GM12878 (cell line): Measurements from ENCODE around the gene PYM1. TPM values are rescaled to one million over a fixed set of nuclear protein-coding genes. Genes with fewer than 3 reads are reported as not detected.

Experiments used
- ATAC-seq: fragments of 200-7000 bp; cut with Tn5 transposase; 3 replicates; pipeline ENCODE4 v1.9.1; 2020; ENCODE audit warnings: mild to moderate bottlenecking, moderate library complexity
- BruUV-seq: library from RNA; stranded (reverse); fragments of 400-500 nt; replicated peaks from 2 replicates; lab custom pipeline; 2021; lab: Mats Ljungman, UMichigan
- CTCF ChIA-PET: fragments of 300-600 bp; sonication (Branson Sonifier 250); formaldehyde crosslinking; extraction: SDS; loops from one replicate; lab custom pipeline; 2021; ENCODE audit warnings: inconsistent platforms; lab: Yijun Ruan, JAX
- POLR2A ChIA-PET: fragments of 350-600 bp; formaldehyde crosslinking; extraction: SDS; loops from one replicate; lab custom pipeline; 2021; ENCODE audit warnings: inconsistent platforms; lab: Charles Lee
- RAD21 ChIA-PET: fragments of 300-600 bp; sonication (Branson Sonifier 250); formaldehyde crosslinking; loops from one replicate; lab custom pipeline; 2023; ENCODE audit warnings: antibody characterized with exemption; ENCODE audit not compliant: unreplicated experiment; lab: Charles Lee
- SMC1A ChIA-PET: fragments of 300-600 bp; sonication (Branson Sonifier 250); formaldehyde crosslinking; loops from one replicate; lab custom pipeline; 2023; ENCODE audit not compliant: unreplicated experiment, uncharacterized antibody; lab: Charles Lee
- DNase-seq: peaks from one replicate; pipeline ENCODE4 v3.0.0-alpha.2; 2011; ENCODE audit warnings: low read depth, low spot score
- FAIRE-seq: peaks from 3 replicates; lab custom pipeline; 2011; peaks lifted over from hg19 to GRCh38; lab: Jason Lieb, UNC
- H2AFZ ChIP-seq: 2 replicates; pipeline ENCODE4 v1.6.0; 2011; ENCODE audit warnings: low read depth, low read length, control low read depth; ENCODE audit not compliant: control insufficient read depth
- H3K27ac ChIP-seq: 2 replicates; pipeline ENCODE4 v1.5.1; 2011; ENCODE audit warnings: control low read depth; ENCODE audit not compliant: control insufficient read depth, insufficient read depth
- H3K27me3 ChIP-seq, 2 experiments: replicated peaks in 1 of 2; 2 replicates each; pipeline versions ENCODE4 v1.6.0 to v1.6.1; 2011; ENCODE audit warnings: low read length in 1 of 2; ENCODE audit not compliant: control insufficient read depth in 2 of 2, insufficient read depth in 2 of 2
- H3K36me3 ChIP-seq, 2 experiments: 2 replicates each; pipeline ENCODE4 v1.5.1; 2011; ENCODE audit warnings: low read length in 1 of 2; ENCODE audit not compliant: control insufficient read depth in 2 of 2, insufficient read depth in 2 of 2
- H3K4me1 ChIP-seq: 2 replicates; pipeline ENCODE4 v1.6.1; 2011; ENCODE audit warnings: mild to moderate bottlenecking, low read length, moderate library complexity, mixed read lengths; ENCODE audit not compliant: control insufficient read depth, insufficient read depth
- H3K4me2 ChIP-seq: 2 replicates; pipeline ENCODE4 v1.6.0; 2011; ENCODE audit warnings: control low read depth; ENCODE audit not compliant: control insufficient read depth, insufficient read depth
- H3K4me3 ChIP-seq: fragments of 200-600 bp; sonication (generic); 2 replicates; pipeline ENCODE4 v1.5.1; 2016
- H3K79me2 ChIP-seq: 2 replicates; pipeline ENCODE4 v1.6.0; 2011; ENCODE audit warnings: low read length; ENCODE audit not compliant: control insufficient read depth, insufficient read depth
- H3K9ac ChIP-seq: 2 replicates; pipeline ENCODE4 v1.8.0; 2011; ENCODE audit warnings: low read length, control low read depth, mixed read lengths; ENCODE audit not compliant: control insufficient read depth, insufficient read depth
- H3K9me3 ChIP-seq: replicated peaks from 3 replicates; pipeline ENCODE4 v1.5.1; 2011; ENCODE audit warnings: mild to moderate bottlenecking, low read length; ENCODE audit not compliant: control insufficient read depth, insufficient read depth
- H4K20me1 ChIP-seq: 2 replicates; pipeline ENCODE4 v1.6.0; 2011; ENCODE audit not compliant: control insufficient read depth, insufficient read depth
- EP300 ChIP-seq, 2 experiments: fragments of 150-350 bp in 1 of 2; IDR thresholded peaks; 2 replicates each; pipeline ENCODE4 v1.6.1; 2011 to 2012; ENCODE audit warnings: low read depth in 2 of 2, low read length in 2 of 2, borderline replicate concordance in 1 of 2, improper control_type of control experiment in 1 of 2, inconsistent platforms in 1 of 2; ENCODE audit not compliant: control insufficient read depth in 1 of 2
- GATAD2B ChIP-seq: fragments of 450-650 bp; conservative IDR thresholded peaks from 2 replicates; pipeline ENCODE4 v1.6.1; 2017; ENCODE audit warnings: low read depth, mild to moderate bottlenecking, moderate library complexity
- NFIC ChIP-seq: IDR thresholded peaks from 2 replicates; pipeline ENCODE4 v1.6.1; 2012; ENCODE audit warnings: low read depth, mild to moderate bottlenecking, inconsistent platforms, low read length, moderate library complexity
- NFXL1 ChIP-seq: fragments of 450-650 bp; IDR thresholded peaks from 2 replicates; pipeline ENCODE4 v1.6.1; 2017; ENCODE audit warnings: antibody characterized with exemption, mild to moderate bottlenecking, borderline replicate concordance
- RCOR1 ChIP-seq: conservative IDR thresholded peaks from 2 replicates; pipeline ENCODE4 v1.6.1; 2012; ENCODE audit warnings: low read depth, low read length, improper control_type of control experiment
- SPI1 ChIP-seq: IDR thresholded peaks from 2 replicates; pipeline ENCODE4 v1.6.1; 2011; ENCODE audit warnings: low read depth, mild to moderate bottlenecking, low read length, moderate library complexity, borderline replicate concordance; ENCODE audit not compliant: insufficient read depth
- WRNIP1 ChIP-seq: IDR thresholded peaks from 2 replicates; pipeline ENCODE4 v1.6.1; 2011; ENCODE audit warnings: low read depth, low read length, improper control_type of control experiment, borderline replicate concordance
- ZNF274 ChIP-seq: IDR thresholded peaks from one replicate; pipeline ENCODE4 v1.8.0; 2011; ENCODE audit not compliant: insufficient read length, insufficient read depth
- in situ Hi-C: fragments of 300-500 bp; cut with MboI; formaldehyde crosslinking; loops from 9 replicates; pipeline ENCODE4 v1.14.3; 2018; ENCODE audit warnings: mixed read lengths
- intact Hi-C: fragments of 100-400 bp; cut with micrococcal nuclease; formaldehyde crosslinking; loops from one replicate; pipeline ENCODE4 v1.14.2; 2022; ENCODE audit not compliant: unreplicated experiment
- polyA plus RNA-seq, 11 experiments: library from polyadenylated mRNA; depleted of rRNA in 4 of 11; unstranded in 6 of 11; stranded (reverse) in 5 of 11; fragments of >200 nt; fragmentation: Nextera tagmentation in 4 of 11; fragmentation: Illumina TruSeq in 1 of 11; extraction: Ambion mirVana in 4 of 11; extraction: Trizol in 1 of 11; gene quantifications; 1 replicate in 1 of 11; 2 replicates in 10 of 11; pipeline versions ENCODE4 v1.2.1 to v1.2.3, GENCODE V29; 2011 to 2016; ENCODE audit warnings: inconsistent platforms in 2 of 11, missing spikeins in 2 of 11, low read depth in 1 of 11
- total RNA-seq, 4 experiments: library from RNA; depleted of rRNA in 3 of 4; stranded (reverse); fragments of >200 nt in 3 of 4; fragmentation: Illumina TruSeq in 1 of 4; extraction: Trizol in 1 of 4; gene quantifications; 2 replicates each; pipeline versions ENCODE4 v1.2.1 to v1.2.3, GENCODE V29; 2013 to 2021
- TF ChIP-seq, protein P1 (sequence below): IDR thresholded peaks from 2 replicates; pipeline ENCODE4 v1.6.1; 2012; ENCODE audit warnings: improper control_type of control experiment, low read depth, low read length; ENCODE audit not compliant: insufficient replicate concordance
- TF ChIP-seq, protein P2 (sequence below): IDR thresholded peaks from 2 replicates; pipeline ENCODE4 v1.6.1; 2011; ENCODE audit warnings: borderline replicate concordance, low read depth, mild to moderate bottlenecking, moderate library complexity, low read length; ENCODE audit not compliant: insufficient read depth, poor library complexity, severe bottlenecking
- TF ChIP-seq, protein P3 (sequence below): IDR thresholded peaks from 2 replicates; pipeline ENCODE4 v1.6.1; 2012; ENCODE audit warnings: low read depth, low read length, improper control_type of control experiment
- TF ChIP-seq, protein P4 (sequence below): IDR thresholded peaks from 2 replicates; pipeline ENCODE4 v1.6.1; 2011; ENCODE audit warnings: low read depth, low read length, improper control_type of control experiment, borderline replicate concordance

Gene PYM1
- total and polyA plus RNA-seq, 10 of the 15 experiments (the other 5 are each of a cell fraction or from before 2014, with no cell fraction given): 33.9 to 93.4 (median 55.8) TPM

DNA sequence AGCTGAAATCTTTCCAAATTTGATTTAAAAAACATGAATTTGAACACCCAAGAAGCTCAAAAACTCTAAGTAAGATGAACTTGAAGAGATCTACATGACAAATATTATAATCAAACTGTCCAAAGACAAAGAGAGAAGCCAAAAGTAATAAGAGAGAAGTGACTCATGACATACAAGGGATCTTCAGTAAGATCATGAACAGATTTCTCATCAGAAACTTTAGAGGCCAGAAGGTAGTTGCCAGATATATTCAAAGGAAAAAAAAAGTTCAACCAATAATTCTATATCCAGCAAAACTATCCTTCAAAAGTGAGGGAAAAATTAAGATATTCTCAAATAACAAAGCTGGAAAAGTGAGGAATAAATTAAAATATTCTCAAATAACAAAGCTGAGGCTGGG, 49.9 kb downstream of the PYM1 start:
- SMC1A ChIA-PET: no interaction called here
- Histone ChIP-seq H3K4me1 (no peaks in the 10 kb centered on the region), H3K27me3 (no peaks in the 10 kb centered on the region), H3K36me3 (no peaks in the 10 kb centered on the region), H3K4me2 (no peak overlapping the region), H3K9me3 (no peaks in the 10 kb centered on the region; the same call in none of the 3 replicates), H3K9ac (no peak overlapping the region), H3K4me3 (no peak overlapping the region), H3K27ac (no peak overlapping the region), H3K79me2 (no peaks in the 10 kb centered on the region), H4K20me1 (no peaks in the 10 kb centered on the region), H2AFZ (no peak overlapping the region)
- no TSS peak for BruUV-seq
- TF ChIP-seq WRNIP1: no peak
- TF ChIP-seq, protein P1, sequence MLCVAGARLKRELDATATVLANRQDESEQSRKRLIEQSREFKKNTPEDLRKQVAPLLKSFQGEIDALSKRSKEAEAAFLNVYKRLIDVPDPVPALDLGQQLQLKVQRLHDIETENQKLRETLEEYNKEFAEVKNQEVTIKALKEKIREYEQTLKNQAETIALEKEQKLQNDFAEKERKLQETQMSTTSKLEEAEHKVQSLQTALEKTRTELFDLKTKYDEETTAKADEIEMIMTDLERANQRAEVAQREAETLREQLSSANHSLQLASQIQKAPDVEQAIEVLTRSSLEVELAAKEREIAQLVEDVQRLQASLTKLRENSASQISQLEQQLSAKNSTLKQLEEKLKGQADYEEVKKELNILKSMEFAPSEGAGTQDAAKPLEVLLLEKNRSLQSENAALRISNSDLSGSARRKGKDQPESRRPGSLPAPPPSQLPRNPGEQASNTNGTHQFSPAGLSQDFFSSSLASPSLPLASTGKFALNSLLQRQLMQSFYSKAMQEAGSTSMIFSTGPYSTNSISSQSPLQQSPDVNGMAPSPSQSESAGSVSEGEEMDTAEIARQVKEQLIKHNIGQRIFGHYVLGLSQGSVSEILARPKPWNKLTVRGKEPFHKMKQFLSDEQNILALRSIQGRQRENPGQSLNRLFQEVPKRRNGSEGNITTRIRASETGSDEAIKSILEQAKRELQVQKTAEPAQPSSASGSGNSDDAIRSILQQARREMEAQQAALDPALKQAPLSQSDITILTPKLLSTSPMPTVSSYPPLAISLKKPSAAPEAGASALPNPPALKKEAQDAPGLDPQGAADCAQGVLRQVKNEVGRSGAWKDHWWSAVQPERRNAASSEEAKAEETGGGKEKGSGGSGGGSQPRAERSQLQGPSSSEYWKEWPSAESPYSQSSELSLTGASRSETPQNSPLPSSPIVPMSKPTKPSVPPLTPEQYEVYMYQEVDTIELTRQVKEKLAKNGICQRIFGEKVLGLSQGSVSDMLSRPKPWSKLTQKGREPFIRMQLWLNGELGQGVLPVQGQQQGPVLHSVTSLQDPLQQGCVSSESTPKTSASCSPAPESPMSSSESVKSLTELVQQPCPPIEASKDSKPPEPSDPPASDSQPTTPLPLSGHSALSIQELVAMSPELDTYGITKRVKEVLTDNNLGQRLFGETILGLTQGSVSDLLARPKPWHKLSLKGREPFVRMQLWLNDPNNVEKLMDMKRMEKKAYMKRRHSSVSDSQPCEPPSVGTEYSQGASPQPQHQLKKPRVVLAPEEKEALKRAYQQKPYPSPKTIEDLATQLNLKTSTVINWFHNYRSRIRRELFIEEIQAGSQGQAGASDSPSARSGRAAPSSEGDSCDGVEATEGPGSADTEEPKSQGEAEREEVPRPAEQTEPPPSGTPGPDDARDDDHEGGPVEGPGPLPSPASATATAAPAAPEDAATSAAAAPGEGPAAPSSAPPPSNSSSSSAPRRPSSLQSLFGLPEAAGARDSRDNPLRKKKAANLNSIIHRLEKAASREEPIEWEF: no peak
- TF ChIP-seq EP300 (IDR thresholded peaks at IDR 0.05; ENCODE audit: borderline replicate concordance in 1 of 2, control insufficient read depth in 1 of 2, low read depth in 2 of 2, low read length in 2 of 2): no peak
- no peak for TF ChIP-seq NFXL1
- TF ChIP-seq ZNF274: no peak
- TF ChIP-seq, protein P2, sequence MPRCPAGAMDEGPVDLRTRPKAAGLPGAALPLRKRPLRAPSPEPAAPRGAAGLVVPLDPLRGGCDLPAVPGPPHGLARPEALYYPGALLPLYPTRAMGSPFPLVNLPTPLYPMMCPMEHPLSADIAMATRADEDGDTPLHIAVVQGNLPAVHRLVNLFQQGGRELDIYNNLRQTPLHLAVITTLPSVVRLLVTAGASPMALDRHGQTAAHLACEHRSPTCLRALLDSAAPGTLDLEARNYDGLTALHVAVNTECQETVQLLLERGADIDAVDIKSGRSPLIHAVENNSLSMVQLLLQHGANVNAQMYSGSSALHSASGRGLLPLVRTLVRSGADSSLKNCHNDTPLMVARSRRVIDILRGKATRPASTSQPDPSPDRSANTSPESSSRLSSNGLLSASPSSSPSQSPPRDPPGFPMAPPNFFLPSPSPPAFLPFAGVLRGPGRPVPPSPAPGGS: no peak
- no peak for TF ChIP-seq SPI1
- no peak for TF ChIP-seq NFIC
- no peak for TF ChIP-seq RCOR1
- TF ChIP-seq, protein P3, sequence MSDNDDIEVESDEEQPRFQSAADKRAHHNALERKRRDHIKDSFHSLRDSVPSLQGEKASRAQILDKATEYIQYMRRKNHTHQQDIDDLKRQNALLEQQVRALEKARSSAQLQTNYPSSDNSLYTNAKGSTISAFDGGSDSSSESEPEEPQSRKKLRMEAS: no peak
- TF ChIP-seq, protein P4, sequence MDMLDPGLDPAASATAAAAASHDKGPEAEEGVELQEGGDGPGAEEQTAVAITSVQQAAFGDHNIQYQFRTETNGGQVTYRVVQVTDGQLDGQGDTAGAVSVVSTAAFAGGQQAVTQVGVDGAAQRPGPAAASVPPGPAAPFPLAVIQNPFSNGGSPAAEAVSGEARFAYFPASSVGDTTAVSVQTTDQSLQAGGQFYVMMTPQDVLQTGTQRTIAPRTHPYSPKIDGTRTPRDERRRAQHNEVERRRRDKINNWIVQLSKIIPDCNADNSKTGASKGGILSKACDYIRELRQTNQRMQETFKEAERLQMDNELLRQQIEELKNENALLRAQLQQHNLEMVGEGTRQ: no peak
- no peak for TF ChIP-seq GATAD2B
- RAD21 ChIA-PET: interaction anchor here (1.2 kb wide), 1 partner anchor 139 kb away, joined by 3 read pairs; no protein-coding TSS in a partner anchor
- ATAC-seq: no peak
- peak; percentile 41 for FAIRE-seq
- intact Hi-C loops (no loop called here), in situ Hi-C loops (no loop called here)
- CTCF ChIA-PET: interaction anchor here (0.5 to 1.7 kb wide), 2 partner anchors 48 to 318 kb away, joined by 3 read pairs; partner anchors contain the start of gene DNAJC14
- POLR2A ChIA-PET: interaction anchor here (0.8 to 1.1 kb wide), 2 partner anchors 30 to 38 kb away, joined by 4 read pairs; no protein-coding TSS in a partner anchor
- no peak for DNase-seq
